Measurements from ENCODE around the gene MPPED1.

DNA sequence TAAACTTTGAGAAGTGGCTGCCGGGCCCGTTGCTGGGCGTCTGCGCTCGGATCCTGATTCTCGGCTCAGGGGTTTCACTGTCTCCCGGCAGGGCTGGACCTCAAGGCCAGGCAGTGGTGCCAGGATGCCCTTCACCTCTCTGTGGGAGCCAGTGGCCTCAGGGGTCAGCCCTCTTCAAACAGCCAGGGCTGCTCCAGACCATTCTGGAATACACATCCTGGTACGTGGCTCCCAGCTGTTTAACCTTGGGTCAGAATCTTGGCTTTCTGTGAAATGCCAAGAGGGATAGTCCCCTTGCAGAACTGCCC, 70.5 kb downstream of the MPPED1 start:
- TF ChIP-seq, protein P1, sequence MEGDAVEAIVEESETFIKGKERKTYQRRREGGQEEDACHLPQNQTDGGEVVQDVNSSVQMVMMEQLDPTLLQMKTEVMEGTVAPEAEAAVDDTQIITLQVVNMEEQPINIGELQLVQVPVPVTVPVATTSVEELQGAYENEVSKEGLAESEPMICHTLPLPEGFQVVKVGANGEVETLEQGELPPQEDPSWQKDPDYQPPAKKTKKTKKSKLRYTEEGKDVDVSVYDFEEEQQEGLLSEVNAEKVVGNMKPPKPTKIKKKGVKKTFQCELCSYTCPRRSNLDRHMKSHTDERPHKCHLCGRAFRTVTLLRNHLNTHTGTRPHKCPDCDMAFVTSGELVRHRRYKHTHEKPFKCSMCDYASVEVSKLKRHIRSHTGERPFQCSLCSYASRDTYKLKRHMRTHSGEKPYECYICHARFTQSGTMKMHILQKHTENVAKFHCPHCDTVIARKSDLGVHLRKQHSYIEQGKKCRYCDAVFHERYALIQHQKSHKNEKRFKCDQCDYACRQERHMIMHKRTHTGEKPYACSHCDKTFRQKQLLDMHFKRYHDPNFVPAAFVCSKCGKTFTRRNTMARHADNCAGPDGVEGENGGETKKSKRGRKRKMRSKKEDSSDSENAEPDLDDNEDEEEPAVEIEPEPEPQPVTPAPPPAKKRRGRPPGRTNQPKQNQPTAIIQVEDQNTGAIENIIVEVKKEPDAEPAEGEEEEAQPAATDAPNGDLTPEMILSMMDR (IDR thresholded peaks at IDR 0.05) = no peak
- no peak for TF ChIP-seq POLR2A (IDR thresholded peaks at IDR 0.05)

Data from body of pancreas (tissue), 4 donors.